GM23338 (cell line): ENCODE results near the gene RAD51B.

Source experiments
- CREB1 ChIP-seq: fragments of 250-450 bp; sonication (Bioruptor Pico); IDR thresholded peaks from 2 replicates; pipeline ENCODE4 v1.5.0; 2020; ENCODE audit warnings: low read depth, mild to moderate bottlenecking, moderate library complexity
- EZH2 ChIP-seq: fragments of 200-600 bp; sonication (generic); IDR thresholded peaks from one replicate; pipeline ENCODE4 v1.8.0; 2017; ENCODE audit warnings: antibody characterized with exemption, mild to moderate bottlenecking, low read depth; ENCODE audit not compliant: unreplicated experiment
- JUNB ChIP-seq: IDR thresholded peaks from one replicate; pipeline ENCODE4 v1.6.1; 2016; ENCODE audit warnings: antibody characterized with exemption; ENCODE audit not compliant: unreplicated experiment
- NANOG ChIP-seq: IDR thresholded peaks from 2 replicates; pipeline ENCODE4 v1.6.1; 2016; ENCODE audit warnings: antibody characterized with exemption, borderline replicate concordance
- POLR2AphosphoS5 ChIP-seq: IDR thresholded peaks from 2 replicates; pipeline ENCODE4 v1.6.1; 2016; ENCODE audit warnings: antibody characterized with exemption, low read depth
- ZNF114 ChIP-seq: fragments of 250-450 bp; sonication (Bioruptor Pico); IDR thresholded peaks from 2 replicates; pipeline ENCODE4 v1.5.0; 2020; ENCODE audit warnings: mild to moderate bottlenecking, moderate library complexity
- ZNF331 ChIP-seq: fragments of 250-450 bp; sonication (Bioruptor Pico); IDR thresholded peaks from 2 replicates; pipeline ENCODE4 v1.5.0; 2020; ENCODE audit warnings: low read depth, mild to moderate bottlenecking, moderate library complexity
- TF ChIP-seq, protein P1 (sequence below), 2 experiments: fragments of 200-600 bp in 1 of 2; sonication (generic) in 1 of 2; conservative IDR thresholded peaks; 2 replicates each; pipeline versions ENCODE4 v1.5.1 to v1.6.1; 2016 to 2017; ENCODE audit warnings: antibody characterized with exemption in 2 of 2, low read depth in 2 of 2, mild to moderate bottlenecking in 2 of 2, moderate library complexity in 1 of 2
- TF ChIP-seq, protein P2 (sequence below): IDR thresholded peaks from one replicate; pipeline ENCODE4 v1.6.1; 2018; ENCODE audit warnings: antibody characterized with exemption; ENCODE audit not compliant: unreplicated experiment
- TF ChIP-seq, protein P3 (sequence below): IDR thresholded peaks from 2 replicates; pipeline ENCODE4 v1.6.1; 2016; ENCODE audit warnings: antibody characterized with exemption

GRCh38 chr14:67882986-67883555 is 63.5 kb downstream of the RAD51B start:
- TF ChIP-seq JUNB, result no peak
- TF ChIP-seq, protein P1, sequence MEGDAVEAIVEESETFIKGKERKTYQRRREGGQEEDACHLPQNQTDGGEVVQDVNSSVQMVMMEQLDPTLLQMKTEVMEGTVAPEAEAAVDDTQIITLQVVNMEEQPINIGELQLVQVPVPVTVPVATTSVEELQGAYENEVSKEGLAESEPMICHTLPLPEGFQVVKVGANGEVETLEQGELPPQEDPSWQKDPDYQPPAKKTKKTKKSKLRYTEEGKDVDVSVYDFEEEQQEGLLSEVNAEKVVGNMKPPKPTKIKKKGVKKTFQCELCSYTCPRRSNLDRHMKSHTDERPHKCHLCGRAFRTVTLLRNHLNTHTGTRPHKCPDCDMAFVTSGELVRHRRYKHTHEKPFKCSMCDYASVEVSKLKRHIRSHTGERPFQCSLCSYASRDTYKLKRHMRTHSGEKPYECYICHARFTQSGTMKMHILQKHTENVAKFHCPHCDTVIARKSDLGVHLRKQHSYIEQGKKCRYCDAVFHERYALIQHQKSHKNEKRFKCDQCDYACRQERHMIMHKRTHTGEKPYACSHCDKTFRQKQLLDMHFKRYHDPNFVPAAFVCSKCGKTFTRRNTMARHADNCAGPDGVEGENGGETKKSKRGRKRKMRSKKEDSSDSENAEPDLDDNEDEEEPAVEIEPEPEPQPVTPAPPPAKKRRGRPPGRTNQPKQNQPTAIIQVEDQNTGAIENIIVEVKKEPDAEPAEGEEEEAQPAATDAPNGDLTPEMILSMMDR (conservative IDR thresholded peaks at IDR 0.05; ENCODE audit: low read depth in 2 of 2), result no peak
- TF ChIP-seq, protein P2, sequence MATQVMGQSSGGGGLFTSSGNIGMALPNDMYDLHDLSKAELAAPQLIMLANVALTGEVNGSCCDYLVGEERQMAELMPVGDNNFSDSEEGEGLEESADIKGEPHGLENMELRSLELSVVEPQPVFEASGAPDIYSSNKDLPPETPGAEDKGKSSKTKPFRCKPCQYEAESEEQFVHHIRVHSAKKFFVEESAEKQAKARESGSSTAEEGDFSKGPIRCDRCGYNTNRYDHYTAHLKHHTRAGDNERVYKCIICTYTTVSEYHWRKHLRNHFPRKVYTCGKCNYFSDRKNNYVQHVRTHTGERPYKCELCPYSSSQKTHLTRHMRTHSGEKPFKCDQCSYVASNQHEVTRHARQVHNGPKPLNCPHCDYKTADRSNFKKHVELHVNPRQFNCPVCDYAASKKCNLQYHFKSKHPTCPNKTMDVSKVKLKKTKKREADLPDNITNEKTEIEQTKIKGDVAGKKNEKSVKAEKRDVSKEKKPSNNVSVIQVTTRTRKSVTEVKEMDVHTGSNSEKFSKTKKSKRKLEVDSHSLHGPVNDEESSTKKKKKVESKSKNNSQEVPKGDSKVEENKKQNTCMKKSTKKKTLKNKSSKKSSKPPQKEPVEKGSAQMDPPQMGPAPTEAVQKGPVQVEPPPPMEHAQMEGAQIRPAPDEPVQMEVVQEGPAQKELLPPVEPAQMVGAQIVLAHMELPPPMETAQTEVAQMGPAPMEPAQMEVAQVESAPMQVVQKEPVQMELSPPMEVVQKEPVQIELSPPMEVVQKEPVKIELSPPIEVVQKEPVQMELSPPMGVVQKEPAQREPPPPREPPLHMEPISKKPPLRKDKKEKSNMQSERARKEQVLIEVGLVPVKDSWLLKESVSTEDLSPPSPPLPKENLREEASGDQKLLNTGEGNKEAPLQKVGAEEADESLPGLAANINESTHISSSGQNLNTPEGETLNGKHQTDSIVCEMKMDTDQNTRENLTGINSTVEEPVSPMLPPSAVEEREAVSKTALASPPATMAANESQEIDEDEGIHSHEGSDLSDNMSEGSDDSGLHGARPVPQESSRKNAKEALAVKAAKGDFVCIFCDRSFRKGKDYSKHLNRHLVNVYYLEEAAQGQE, result no peak
- no peak for TF ChIP-seq EZH2
- TF ChIP-seq ZNF114 (CRISPR knock-in tag), result no peak
- TF ChIP-seq ZNF331, result no peak
- TF ChIP-seq POLR2AphosphoS5, result no peak
- TF ChIP-seq, protein P3, sequence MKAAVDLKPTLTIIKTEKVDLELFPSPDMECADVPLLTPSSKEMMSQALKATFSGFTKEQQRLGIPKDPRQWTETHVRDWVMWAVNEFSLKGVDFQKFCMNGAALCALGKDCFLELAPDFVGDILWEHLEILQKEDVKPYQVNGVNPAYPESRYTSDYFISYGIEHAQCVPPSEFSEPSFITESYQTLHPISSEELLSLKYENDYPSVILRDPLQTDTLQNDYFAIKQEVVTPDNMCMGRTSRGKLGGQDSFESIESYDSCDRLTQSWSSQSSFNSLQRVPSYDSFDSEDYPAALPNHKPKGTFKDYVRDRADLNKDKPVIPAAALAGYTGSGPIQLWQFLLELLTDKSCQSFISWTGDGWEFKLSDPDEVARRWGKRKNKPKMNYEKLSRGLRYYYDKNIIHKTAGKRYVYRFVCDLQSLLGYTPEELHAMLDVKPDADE, result no peak
- TF ChIP-seq CREB1 (CRISPR knock-in tag), result no peak
- TF ChIP-seq NANOG, result no peak
